IPS-20b (cell line): ENCODE measurements around the gene KCNJ12.

Experiments
- H3K27ac ChIP-seq: one replicate; pipeline ENCODE4 v1.5.1; 2013; ENCODE audit warnings: low read length
- H3K27me3 ChIP-seq: 2 replicates; pipeline ENCODE4 v1.6.1; 2013; ENCODE audit warnings: mild to moderate bottlenecking, low read length, inconsistent platforms; ENCODE audit not compliant: insufficient read depth
- H3K36me3 ChIP-seq: 2 replicates; pipeline ENCODE4 v1.6.1; 2013; ENCODE audit warnings: low read depth, mild to moderate bottlenecking, inconsistent platforms, low read length, moderate library complexity; ENCODE audit not compliant: insufficient read depth
- H3K4me1 ChIP-seq: 2 replicates; pipeline ENCODE4 v1.6.1; 2013; ENCODE audit warnings: mild to moderate bottlenecking, control low read depth, inconsistent platforms, low read length, moderate library complexity; ENCODE audit not compliant: insufficient read depth
- H3K4me3 ChIP-seq: 2 replicates; pipeline ENCODE4 v1.5.1; 2013; ENCODE audit warnings: mild to moderate bottlenecking, low read length, inconsistent platforms
- H3K9ac ChIP-seq: 2 replicates; pipeline ENCODE4 v1.6.1; 2013; ENCODE audit warnings: low read depth, mild to moderate bottlenecking, inconsistent platforms, low read length, moderate library complexity
- H3K9me3 ChIP-seq: 2 replicates; pipeline ENCODE4 v1.6.1; 2013; ENCODE audit warnings: mild to moderate bottlenecking, low read depth, low read length, inconsistent platforms; ENCODE audit not compliant: insufficient read depth

KCNJ12 gene

GRCh38 chr17:21360048-21360447 is 16.1 kb upstream of the KCNJ12 start:
- H3K4me3 ChIP-seq, result no peak overlapping the region
- H3K36me3 ChIP-seq, result no peaks in the 10 kb centered on the region
- no peak overlapping the region for H3K9ac ChIP-seq
- H3K4me1 ChIP-seq, result peaks cover 7% of the 10 kb centered on the region; the same call in 1 of the 2 replicates
- no peak overlapping the region for H3K27ac ChIP-seq
- peaks cover 25% of the 10 kb centered on the region for H3K27me3 ChIP-seq
- H3K9me3 ChIP-seq, result no peaks in the 10 kb centered on the region

GRCh38 chr17:21361020-21361809 is 14.9 kb upstream of the KCNJ12 start:
- no peak overlapping the region for H3K4me3 ChIP-seq
- H3K4me1 ChIP-seq, result peaks cover 7% of the 10 kb centered on the region; the same call in 1 of the 2 replicates
- no peaks in the 10 kb centered on the region for H3K36me3 ChIP-seq
- no peaks in the 10 kb centered on the region for H3K9me3 ChIP-seq
- peaks cover 25% of the 10 kb centered on the region for H3K27me3 ChIP-seq
- no peak overlapping the region for H3K9ac ChIP-seq
- no peak overlapping the region for H3K27ac ChIP-seq

- Histone ChIP-seq H3K4me1 (peaks cover 7% of the 10 kb centered on the region; the same call in 1 of the 2 replicates), H3K9me3 (no peaks in the 10 kb centered on the region), H3K27ac (no peak overlapping the region), H3K36me3 (no peaks in the 10 kb centered on the region), H3K27me3 (peaks cover 25% of the 10 kb centered on the region), H3K9ac (no peak overlapping the region), H3K4me3 (no peak overlapping the region)
These were observed 13.7 kb upstream of the KCNJ12 start for GRCh38 chr17:21362331-21362931.

- no peak overlapping the region for H3K27ac ChIP-seq
- no peaks in the 10 kb centered on the region for H3K36me3 ChIP-seq
- peaks cover 7% of the 10 kb centered on the region; the same call in 1 of the 2 replicates for H3K4me1 ChIP-seq
- no peak overlapping the region for H3K9ac ChIP-seq
- no peaks in the 10 kb centered on the region for H3K9me3 ChIP-seq
- no peak overlapping the region for H3K4me3 ChIP-seq
- peaks cover 17% of the 10 kb centered on the region for H3K27me3 ChIP-seq
These were observed 12.1 kb upstream of the KCNJ12 start for GRCh38 chr17:21363776-21364642.

GRCh38 chr17:21365016-21365415 is 11.1 kb upstream of the KCNJ12 start:
- Histone ChIP-seq H3K9me3 (no peaks in the 10 kb centered on the region), H3K9ac (no peak overlapping the region), H3K27ac (no peak overlapping the region), H3K27me3 (peaks cover 7% of the 10 kb centered on the region), H3K4me3 (no peak overlapping the region), H3K36me3 (no peaks in the 10 kb centered on the region), H3K4me1 (peaks cover 6% of the 10 kb centered on the region; the same call in 1 of the 2 replicates)

GRCh38 chr17:21368545-21369246 is 7.5 kb upstream of the KCNJ12 start:
- Histone ChIP-seq H3K9ac (no peak overlapping the region), H3K9me3 (no peaks in the 10 kb centered on the region), H3K27ac (no peak overlapping the region), H3K36me3 (no peaks in the 10 kb centered on the region), H3K4me3 (no peak overlapping the region), H3K4me1 (peaks cover 13% of the 10 kb centered on the region; the same call in 1 of the 2 replicates), H3K27me3 (0 out of 2 replicates have a peak, but pooled peaks cover 14% of the 10 kb centered on the region)

GRCh38 chr17:21369395-21369794 is 6.8 kb upstream of the KCNJ12 start:
- Histone ChIP-seq H3K4me1 (peaks cover 13% of the 10 kb centered on the region; the same call in 1 of the 2 replicates), H3K4me3 (no peak overlapping the region), H3K9me3 (no peaks in the 10 kb centered on the region), H3K27ac (no peak overlapping the region), H3K9ac (no peak overlapping the region), H3K36me3 (no peaks in the 10 kb centered on the region), H3K27me3 (peaks cover 19% of the 10 kb centered on the region)

- H3K27ac ChIP-seq, result no peak overlapping the region
- no peak overlapping the region; the same call in 1 of the 2 replicates for H3K9ac ChIP-seq
- no peak overlapping the region for H3K4me3 ChIP-seq
- H3K9me3 ChIP-seq, result no peaks in the 10 kb centered on the region
- H3K36me3 ChIP-seq, result no peaks in the 10 kb centered on the region
- peaks cover 29% of the 10 kb centered on the region for H3K27me3 ChIP-seq
- peaks cover 13% of the 10 kb centered on the region; the same call in 1 of the 2 replicates for H3K4me1 ChIP-seq
These were observed 5.7 kb upstream of the KCNJ12 start for GRCh38 chr17:21370430-21370829.

GRCh38 chr17:21371511-21372081 is 4.6 kb upstream of the KCNJ12 start:
- Histone ChIP-seq H3K9me3 (no peaks in the 10 kb centered on the region), H3K9ac (no peak overlapping the region), H3K27me3 (peaks cover 41% of the 10 kb centered on the region), H3K36me3 (no peaks in the 10 kb centered on the region), H3K4me3 (no peak overlapping the region), H3K4me1 (peaks cover 15% of the 10 kb centered on the region; the same call in 1 of the 2 replicates), H3K27ac (no peak overlapping the region)

GRCh38 chr17:21372256-21372954 is 3.8 kb upstream of the KCNJ12 start:
- H3K9ac ChIP-seq, result no peak overlapping the region
- peaks cover 49% of the 10 kb centered on the region for H3K27me3 ChIP-seq
- H3K36me3 ChIP-seq, result no peaks in the 10 kb centered on the region
- no peak overlapping the region for H3K4me3 ChIP-seq
- H3K27ac ChIP-seq, result no peak overlapping the region
- peaks cover 17% of the 10 kb centered on the region; the same call in 1 of the 2 replicates for H3K4me1 ChIP-seq
- H3K9me3 ChIP-seq, result no peaks in the 10 kb centered on the region
